SK-N-SH treated with all-trans-retinoic acid at 6 μM for 48 hours (cell line): ENCODE data around the gene SKIL.

Experiments used
- ATAC-seq: fragments of 200-7000 bp; cut with Tn5 transposase; 3 replicates; pipeline ENCODE4 v1.9.1; 2020; ENCODE audit warnings: mild to moderate bottlenecking, moderate library complexity
- ARNTL ChIP-seq: fragments of 450-650 bp; formaldehyde crosslinking; IDR thresholded peaks from 2 replicates; pipeline ENCODE4 v1.5.0; 2020; ENCODE audit warnings: low read depth, mild to moderate bottlenecking, moderate library complexity, borderline replicate concordance
- BACH2 ChIP-seq: fragments of 250-450 bp; sonication (Bioruptor Pico); IDR thresholded peaks from 2 replicates; pipeline ENCODE4 v1.9.0; 2021; ENCODE audit warnings: mild to moderate bottlenecking, borderline replicate concordance
- CSDC2 ChIP-seq: fragments of 250-450 bp; sonication (Bioruptor Pico); IDR thresholded peaks from 2 replicates; pipeline ENCODE4 v1.5.0; 2020; ENCODE audit warnings: mild to moderate bottlenecking, moderate library complexity
- ESRRG ChIP-seq: fragments of 250-450 bp; sonication (Bioruptor Pico); IDR thresholded peaks from 2 replicates; pipeline ENCODE4 v1.6.1; 2021; ENCODE audit warnings: mild to moderate bottlenecking
- GLIS3 ChIP-seq: fragments of 250-450 bp; sonication (Bioruptor Pico); IDR thresholded peaks from 2 replicates; pipeline ENCODE4 v1.5.0; 2020; ENCODE audit warnings: mild to moderate bottlenecking, moderate library complexity
- ISL1 ChIP-seq: fragments of 250-450 bp; sonication (Bioruptor Pico); IDR thresholded peaks from 2 replicates; pipeline ENCODE4 v2.1.2; 2022; ENCODE audit warnings: mild to moderate bottlenecking, moderate library complexity
- OSR1 ChIP-seq: fragments of 250-450 bp; sonication (Bioruptor Pico); IDR thresholded peaks from 2 replicates; pipeline ENCODE4 v1.8.0; 2022; ENCODE audit warnings: moderate library complexity, mild to moderate bottlenecking, inconsistent platforms
- PPARA ChIP-seq: fragments of 250-450 bp; sonication (Bioruptor Pico); IDR thresholded peaks from 2 replicates; pipeline ENCODE4 v1.5.0; 2020; ENCODE audit warnings: mild to moderate bottlenecking, borderline replicate concordance
- RARB ChIP-seq: fragments of 250-450 bp; sonication (Bioruptor Pico); IDR thresholded peaks from 2 replicates; pipeline ENCODE4 v1.8.0; 2021; ENCODE audit warnings: mild to moderate bottlenecking, moderate library complexity
- TCF4 ChIP-seq: fragments of 250-450 bp; sonication (Bioruptor Pico); IDR thresholded peaks from 2 replicates; pipeline ENCODE4 v1.8.0; 2021; ENCODE audit warnings: mild to moderate bottlenecking, moderate library complexity, borderline replicate concordance
- TOX ChIP-seq: fragments of 250-450 bp; sonication (Bioruptor Pico); IDR thresholded peaks from 2 replicates; pipeline ENCODE4 v1.8.0; 2021; ENCODE audit warnings: mild to moderate bottlenecking, moderate library complexity, borderline replicate concordance
- ZC3H10 ChIP-seq: fragments of 250-450 bp; sonication (Bioruptor Pico); IDR thresholded peaks from 2 replicates; pipeline ENCODE4 v1.5.1; 2021; ENCODE audit warnings: mild to moderate bottlenecking, moderate library complexity
- ZFP3 ChIP-seq: fragments of 250-450 bp; sonication (Bioruptor Pico); IDR thresholded peaks from 2 replicates; pipeline ENCODE4 v1.5.0; 2020; ENCODE audit warnings: mild to moderate bottlenecking, moderate library complexity
- ZFP30 ChIP-seq: fragments of 450-650 bp; formaldehyde crosslinking; IDR thresholded peaks from 2 replicates; pipeline ENCODE4 v1.5.0; 2022; ENCODE audit warnings: mild to moderate bottlenecking, moderate library complexity
- ZNF565 ChIP-seq: fragments of 450-650 bp; formaldehyde crosslinking; conservative IDR thresholded peaks from 2 replicates; pipeline ENCODE4 v1.5.0; 2020; ENCODE audit warnings: low read depth, mild to moderate bottlenecking, moderate library complexity
- ZNF70 ChIP-seq: fragments of 450-650 bp; formaldehyde crosslinking; IDR thresholded peaks from 2 replicates; pipeline ENCODE4 v1.5.0; 2020; ENCODE audit warnings: mild to moderate bottlenecking, moderate library complexity
- ZNF8 ChIP-seq: fragments of 450-650 bp; formaldehyde crosslinking; IDR thresholded peaks from 2 replicates; pipeline ENCODE4 v1.5.0; 2020; ENCODE audit warnings: mild to moderate bottlenecking, moderate library complexity
- TF ChIP-seq, protein P1 (sequence below): fragments of 250-450 bp; sonication (Bioruptor Pico); IDR thresholded peaks from 2 replicates; pipeline ENCODE4 v1.5.0; 2020; ENCODE audit warnings: mild to moderate bottlenecking, moderate library complexity
- TF ChIP-seq, protein P2 (sequence below): fragments of 250-450 bp; sonication (Bioruptor Pico); IDR thresholded peaks from 2 replicates; pipeline ENCODE4 v1.8.0; 2021; ENCODE audit warnings: low read depth, mild to moderate bottlenecking, moderate library complexity, borderline replicate concordance
- TF ChIP-seq, protein P3 (sequence below): fragments of 250-450 bp; sonication (Bioruptor Pico); IDR thresholded peaks from 2 replicates; pipeline ENCODE4 v1.8.0; 2020; ENCODE audit warnings: mild to moderate bottlenecking, moderate library complexity, borderline replicate concordance
- TF ChIP-seq, protein P4 (sequence below): fragments of 250-450 bp; sonication (Bioruptor Pico); IDR thresholded peaks from 2 replicates; pipeline ENCODE4 v1.5.1; 2021; ENCODE audit warnings: mild to moderate bottlenecking, moderate library complexity

SKIL gene

DNA sequence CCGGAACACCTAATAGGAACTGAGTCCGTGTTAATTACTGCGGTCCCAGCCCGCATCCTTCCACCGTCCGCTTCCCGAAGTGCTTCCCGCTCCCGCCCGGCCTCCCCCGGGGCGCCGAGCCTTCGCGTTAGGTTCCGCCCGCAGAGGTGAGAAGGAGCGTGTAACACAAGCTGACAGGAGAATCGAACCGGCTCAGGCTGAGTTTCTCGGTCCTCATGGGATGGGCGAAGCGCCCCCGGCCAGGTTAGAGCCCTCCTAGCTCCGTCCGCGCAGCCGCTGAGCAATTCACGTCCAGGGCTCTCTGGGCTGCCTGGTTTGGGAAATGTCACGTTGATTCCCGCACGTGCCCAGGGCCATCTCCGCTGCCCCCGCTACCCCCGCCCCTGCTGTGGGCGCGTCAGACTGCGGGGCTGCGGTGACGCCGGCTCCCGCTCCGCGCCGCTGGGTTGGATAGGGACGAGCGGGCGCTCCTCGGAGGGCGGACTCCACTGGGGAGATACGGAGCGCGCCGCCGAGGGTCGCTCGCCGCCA lies 62.1 kb downstream of the SKIL start:
- no peak for ATAC-seq
- TF ChIP-seq ARNTL (CRISPR knock-in tag) = no peak
- TF ChIP-seq ZNF8 (CRISPR knock-in tag) = no peak
- TF ChIP-seq ZFP3 (CRISPR knock-in tag) = no peak
- no peak for TF ChIP-seq ISL1 (CRISPR knock-in tag)
- TF ChIP-seq GLIS3 (CRISPR knock-in tag) = no peak
- no peak for TF ChIP-seq BACH2 (CRISPR knock-in tag)
- TF ChIP-seq ZNF70 (CRISPR knock-in tag) = no peak
- TF ChIP-seq, protein P1, sequence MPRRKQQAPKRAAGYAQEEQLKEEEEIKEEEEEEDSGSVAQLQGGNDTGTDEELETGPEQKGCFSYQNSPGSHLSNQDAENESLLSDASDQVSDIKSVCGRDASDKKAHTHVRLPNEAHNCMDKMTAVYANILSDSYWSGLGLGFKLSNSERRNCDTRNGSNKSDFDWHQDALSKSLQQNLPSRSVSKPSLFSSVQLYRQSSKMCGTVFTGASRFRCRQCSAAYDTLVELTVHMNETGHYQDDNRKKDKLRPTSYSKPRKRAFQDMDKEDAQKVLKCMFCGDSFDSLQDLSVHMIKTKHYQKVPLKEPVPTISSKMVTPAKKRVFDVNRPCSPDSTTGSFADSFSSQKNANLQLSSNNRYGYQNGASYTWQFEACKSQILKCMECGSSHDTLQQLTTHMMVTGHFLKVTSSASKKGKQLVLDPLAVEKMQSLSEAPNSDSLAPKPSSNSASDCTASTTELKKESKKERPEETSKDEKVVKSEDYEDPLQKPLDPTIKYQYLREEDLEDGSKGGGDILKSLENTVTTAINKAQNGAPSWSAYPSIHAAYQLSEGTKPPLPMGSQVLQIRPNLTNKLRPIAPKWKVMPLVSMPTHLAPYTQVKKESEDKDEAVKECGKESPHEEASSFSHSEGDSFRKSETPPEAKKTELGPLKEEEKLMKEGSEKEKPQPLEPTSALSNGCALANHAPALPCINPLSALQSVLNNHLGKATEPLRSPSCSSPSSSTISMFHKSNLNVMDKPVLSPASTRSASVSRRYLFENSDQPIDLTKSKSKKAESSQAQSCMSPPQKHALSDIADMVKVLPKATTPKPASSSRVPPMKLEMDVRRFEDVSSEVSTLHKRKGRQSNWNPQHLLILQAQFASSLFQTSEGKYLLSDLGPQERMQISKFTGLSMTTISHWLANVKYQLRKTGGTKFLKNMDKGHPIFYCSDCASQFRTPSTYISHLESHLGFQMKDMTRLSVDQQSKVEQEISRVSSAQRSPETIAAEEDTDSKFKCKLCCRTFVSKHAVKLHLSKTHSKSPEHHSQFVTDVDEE (CRISPR knock-in tag) = no peak
- no peak for TF ChIP-seq RARB (CRISPR knock-in tag)
- no peak for TF ChIP-seq ZC3H10 (CRISPR knock-in tag)
- no peak for TF ChIP-seq OSR1 (CRISPR knock-in tag)
- no peak for TF ChIP-seq ZFP30 (CRISPR knock-in tag)
- TF ChIP-seq, protein P2, sequence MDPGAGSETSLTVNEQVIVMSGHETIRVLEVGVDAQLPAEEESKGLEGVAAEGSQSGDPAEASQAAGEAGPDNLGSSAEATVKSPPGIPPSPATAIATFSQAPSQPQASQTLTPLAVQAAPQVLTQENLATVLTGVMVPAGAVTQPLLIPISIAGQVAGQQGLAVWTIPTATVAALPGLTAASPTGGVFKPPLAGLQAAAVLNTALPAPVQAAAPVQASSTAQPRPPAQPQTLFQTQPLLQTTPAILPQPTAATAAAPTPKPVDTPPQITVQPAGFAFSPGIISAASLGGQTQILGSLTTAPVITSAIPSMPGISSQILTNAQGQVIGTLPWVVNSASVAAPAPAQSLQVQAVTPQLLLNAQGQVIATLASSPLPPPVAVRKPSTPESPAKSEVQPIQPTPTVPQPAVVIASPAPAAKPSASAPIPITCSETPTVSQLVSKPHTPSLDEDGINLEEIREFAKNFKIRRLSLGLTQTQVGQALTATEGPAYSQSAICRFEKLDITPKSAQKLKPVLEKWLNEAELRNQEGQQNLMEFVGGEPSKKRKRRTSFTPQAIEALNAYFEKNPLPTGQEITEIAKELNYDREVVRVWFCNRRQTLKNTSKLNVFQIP = no peak
- TF ChIP-seq, protein P3, sequence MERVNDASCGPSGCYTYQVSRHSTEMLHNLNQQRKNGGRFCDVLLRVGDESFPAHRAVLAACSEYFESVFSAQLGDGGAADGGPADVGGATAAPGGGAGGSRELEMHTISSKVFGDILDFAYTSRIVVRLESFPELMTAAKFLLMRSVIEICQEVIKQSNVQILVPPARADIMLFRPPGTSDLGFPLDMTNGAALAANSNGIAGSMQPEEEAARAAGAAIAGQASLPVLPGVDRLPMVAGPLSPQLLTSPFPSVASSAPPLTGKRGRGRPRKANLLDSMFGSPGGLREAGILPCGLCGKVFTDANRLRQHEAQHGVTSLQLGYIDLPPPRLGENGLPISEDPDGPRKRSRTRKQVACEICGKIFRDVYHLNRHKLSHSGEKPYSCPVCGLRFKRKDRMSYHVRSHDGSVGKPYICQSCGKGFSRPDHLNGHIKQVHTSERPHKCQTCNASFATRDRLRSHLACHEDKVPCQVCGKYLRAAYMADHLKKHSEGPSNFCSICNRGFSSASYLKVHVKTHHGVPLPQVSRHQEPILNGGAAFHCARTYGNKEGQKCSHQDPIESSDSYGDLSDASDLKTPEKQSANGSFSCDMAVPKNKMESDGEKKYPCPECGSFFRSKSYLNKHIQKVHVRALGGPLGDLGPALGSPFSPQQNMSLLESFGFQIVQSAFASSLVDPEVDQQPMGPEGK (CRISPR knock-in tag) = no peak
- no peak for TF ChIP-seq TOX (CRISPR knock-in tag)

DNA sequence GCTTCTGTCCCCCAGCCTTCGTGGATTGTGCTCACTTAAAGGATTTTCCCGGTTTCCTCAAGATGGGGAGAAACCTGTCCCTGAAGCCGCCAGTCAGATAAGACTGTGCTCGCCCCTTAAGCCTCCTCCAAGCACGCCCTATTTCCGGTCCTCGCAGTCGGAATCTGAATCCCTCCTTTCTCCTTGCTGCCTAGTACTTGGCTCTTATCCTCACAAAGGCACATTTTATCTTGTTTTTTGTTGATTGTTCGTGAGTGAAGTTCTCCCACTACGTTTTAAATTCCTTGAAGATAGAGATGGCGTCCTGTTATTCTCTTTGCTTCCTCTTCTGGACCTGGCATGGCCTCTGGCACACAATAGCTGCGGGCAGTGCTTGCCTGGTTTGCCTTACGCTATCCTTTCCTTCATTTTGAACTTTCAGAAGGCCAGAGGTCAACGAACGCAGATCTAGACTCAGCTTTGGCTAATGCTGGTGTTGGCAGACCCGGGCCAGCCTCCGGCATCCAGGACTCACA lies 62.8 kb downstream of the SKIL start:
- no peak for ATAC-seq
- TF ChIP-seq ZNF565 (CRISPR knock-in tag) (no peak), TOX (CRISPR knock-in tag) (no peak), TCF4 (CRISPR knock-in tag) (no peak), RARB (CRISPR knock-in tag) (no peak), GLIS3 (CRISPR knock-in tag) (no peak), ZFP3 (CRISPR knock-in tag) (no peak), BACH2 (CRISPR knock-in tag) (no peak)
- TF ChIP-seq, protein P4, sequence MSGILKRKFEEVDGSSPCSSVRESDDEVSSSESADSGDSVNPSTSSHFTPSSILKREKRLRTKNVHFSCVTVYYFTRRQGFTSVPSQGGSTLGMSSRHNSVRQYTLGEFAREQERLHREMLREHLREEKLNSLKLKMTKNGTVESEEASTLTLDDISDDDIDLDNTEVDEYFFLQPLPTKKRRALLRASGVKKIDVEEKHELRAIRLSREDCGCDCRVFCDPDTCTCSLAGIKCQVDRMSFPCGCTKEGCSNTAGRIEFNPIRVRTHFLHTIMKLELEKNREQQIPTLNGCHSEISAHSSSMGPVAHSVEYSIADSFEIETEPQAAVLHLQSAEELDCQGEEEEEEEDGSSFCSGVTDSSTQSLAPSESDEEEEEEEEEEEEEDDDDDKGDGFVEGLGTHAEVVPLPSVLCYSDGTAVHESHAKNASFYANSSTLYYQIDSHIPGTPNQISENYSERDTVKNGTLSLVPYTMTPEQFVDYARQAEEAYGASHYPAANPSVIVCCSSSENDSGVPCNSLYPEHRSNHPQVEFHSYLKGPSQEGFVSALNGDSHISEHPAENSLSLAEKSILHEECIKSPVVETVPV (CRISPR knock-in tag) = no peak
- TF ChIP-seq, protein P2 = no peak
- TF ChIP-seq, all 23 proteins: peak for 0

DNA sequence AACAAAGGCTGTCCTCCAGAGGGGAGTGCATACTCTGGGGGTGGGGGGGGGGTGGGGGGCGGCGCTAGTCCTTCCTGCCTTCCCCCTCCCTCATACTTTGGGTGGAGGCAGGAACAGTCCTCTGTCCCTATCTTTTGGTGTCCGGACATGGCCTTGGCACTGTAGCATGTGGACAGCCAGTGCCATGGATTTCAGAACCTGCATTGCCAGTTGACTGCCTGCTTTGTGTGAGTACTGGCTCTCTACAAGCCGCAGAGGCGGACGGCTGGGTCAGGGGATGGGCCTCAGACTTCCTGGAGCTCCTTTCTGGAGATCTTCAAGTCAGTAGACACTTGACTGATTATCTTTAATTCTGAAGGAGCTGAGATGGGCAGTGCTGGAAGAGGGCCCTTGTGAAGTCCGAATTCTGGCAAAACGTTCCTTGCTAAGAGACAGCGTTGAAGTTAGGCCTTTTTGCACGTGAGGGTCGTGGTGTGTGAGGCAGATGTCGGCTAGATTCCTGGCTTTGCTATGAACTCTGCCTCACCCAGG lies 63.7 kb downstream of the SKIL start:
- ATAC-seq = peak; percentile 10; the same call in 1 of the 3 replicates
- TF ChIP-seq CSDC2 = no peak
- no peak for TF ChIP-seq TCF4 (CRISPR knock-in tag)
- TF ChIP-seq BACH2 (CRISPR knock-in tag) = no peak
- no peak for TF ChIP-seq ZNF8 (CRISPR knock-in tag)
- no peak for TF ChIP-seq ZC3H10 (CRISPR knock-in tag)
- TF ChIP-seq, protein P4 (CRISPR knock-in tag) = no peak
- TF ChIP-seq ZNF70 (CRISPR knock-in tag) = no peak
- no peak for TF ChIP-seq ESRRG
- TF ChIP-seq ZFP3 (CRISPR knock-in tag) = no peak
- no peak for TF ChIP-seq ARNTL (CRISPR knock-in tag)
- TF ChIP-seq RARB (CRISPR knock-in tag) = no peak
- TF ChIP-seq, protein P1 (CRISPR knock-in tag) = no peak
- no peak for TF ChIP-seq PPARA (CRISPR knock-in tag)
